Activated T-cell treated with anti-CD3 and anti-CD28 coated beads, Interleukin-2, amount 50 U/mL, for 4 hours (primary cell): ENCODE results near the gene TRIM8. TPM values are rescaled to one million over a fixed set of nuclear protein-coding genes. Genes with fewer than 3 reads are reported as not detected.
"Not testable (repeated sequence)": the region's sequence is repeated elsewhere in the genome, so short reads cannot be mapped to it uniquely, and the experiment has no call there.

Experiments used
- ATAC-seq, 2 donors: fragments of 200-7000 bp; cut with Tn5 transposase; one replicate each; pipeline ENCODE4 v1.10.0; 2021
- DNase-seq: peaks from one replicate; pipeline ENCODE4 v3.0.0-alpha.2; 2020
- H3K27me3 Mint-ChIP-seq: one replicate; pipeline ENCODE4 v1.8.0; 2021; ENCODE audit warnings: low read depth, mixed read lengths
- H3K36me3 Mint-ChIP-seq: one replicate; pipeline ENCODE4 v1.8.0; 2022; ENCODE audit warnings: mixed read lengths; ENCODE audit not compliant: insufficient read depth
- H3K4me1 Mint-ChIP-seq: one replicate; pipeline ENCODE4 v1.8.0; 2021; ENCODE audit warnings: low read depth, mixed read lengths
- H3K4me3 Mint-ChIP-seq: one replicate; pipeline ENCODE4 v1.8.0; 2021; ENCODE audit warnings: mild to moderate bottlenecking, moderate library complexity, mixed read lengths
- H3K9me3 Mint-ChIP-seq: one replicate; pipeline ENCODE4 v1.8.0; 2021; ENCODE audit warnings: mixed read lengths
- total RNA-seq, 3 donors: library from RNA; stranded (reverse); gene quantifications; one replicate each; pipeline ENCODE4 v1.2.1, GENCODE V29; 2021

The TRIM8 gene
- total RNA-seq, 3 donors from 2014 or later, result 53.9 to 67.6 (median 59.9) TPM

DNA sequence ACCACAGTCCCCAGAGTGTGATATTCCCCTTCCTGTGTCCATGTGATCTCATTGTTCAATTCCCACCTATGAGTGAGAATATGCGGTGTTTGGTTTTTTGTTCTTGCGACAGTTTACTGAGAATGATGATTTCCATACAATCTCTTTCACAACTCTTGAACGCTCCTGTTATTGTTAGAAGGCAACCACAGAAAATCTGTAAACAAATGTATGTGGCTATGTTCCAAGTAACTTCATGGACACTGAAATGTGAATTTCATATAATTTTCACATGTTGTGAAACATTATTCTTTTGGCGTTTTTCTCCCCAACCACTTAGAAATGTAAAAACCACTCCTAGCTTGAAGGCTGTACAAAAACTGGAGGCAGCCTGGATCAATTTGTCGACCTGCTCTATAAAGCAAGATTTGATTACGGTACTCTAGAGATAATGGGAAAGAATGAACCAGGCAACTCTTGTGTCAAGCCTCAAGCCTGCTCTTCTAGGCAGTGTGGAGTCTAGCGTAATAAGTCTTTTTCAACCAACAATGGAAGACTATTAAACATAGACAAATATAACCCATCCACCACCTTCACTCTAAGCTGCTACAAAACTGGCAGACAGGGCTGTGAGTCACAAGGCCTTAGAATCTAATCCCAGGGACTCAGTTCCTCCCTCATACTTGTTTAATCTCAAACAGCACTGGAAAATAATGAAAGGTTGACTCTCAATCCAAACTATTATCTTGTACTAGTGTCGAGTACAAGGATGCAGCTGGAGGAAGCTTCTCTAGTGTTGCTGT lies 47.2 kb downstream of the TRIM8 start:
- Mint-ChIP-seq H3K4me1 (no peaks in the 10 kb centered on the region), H3K9me3 (no peaks in the 10 kb centered on the region), H3K36me3 (peaks cover 5% of the 10 kb centered on the region), H3K27me3 (no peaks in the 10 kb centered on the region), H3K4me3 (no peak overlapping the region)
- DNase-seq (no peak), ATAC-seq (no peak)

DNA sequence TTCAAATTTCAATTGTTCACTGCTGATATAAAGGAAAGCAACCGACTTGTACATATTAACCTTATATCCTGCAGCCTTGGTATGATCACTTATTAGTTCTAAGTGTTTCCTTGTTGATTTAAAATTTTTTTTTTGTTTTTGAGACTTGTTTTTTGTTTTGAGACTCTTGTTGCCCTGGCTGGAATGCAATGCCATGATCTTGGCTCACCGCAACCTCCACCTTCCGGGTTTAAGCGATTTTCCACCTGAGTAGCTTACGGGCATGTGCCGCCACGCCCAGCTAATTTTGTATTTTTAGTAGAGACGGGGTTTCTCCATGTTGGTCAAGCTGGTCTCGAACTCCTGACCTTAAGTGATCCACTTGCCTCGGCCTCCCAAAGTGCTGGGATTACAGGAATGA lies 51.1 kb downstream of the TRIM8 start:
- not testable (repeated sequence) for ATAC-seq, H3K4me1 Mint-ChIP-seq, H3K27me3 Mint-ChIP-seq, H3K4me3 Mint-ChIP-seq, DNase-seq, H3K9me3 Mint-ChIP-seq
- peaks cover 20% of the 10 kb centered on the region for H3K36me3 Mint-ChIP-seq

DNA sequence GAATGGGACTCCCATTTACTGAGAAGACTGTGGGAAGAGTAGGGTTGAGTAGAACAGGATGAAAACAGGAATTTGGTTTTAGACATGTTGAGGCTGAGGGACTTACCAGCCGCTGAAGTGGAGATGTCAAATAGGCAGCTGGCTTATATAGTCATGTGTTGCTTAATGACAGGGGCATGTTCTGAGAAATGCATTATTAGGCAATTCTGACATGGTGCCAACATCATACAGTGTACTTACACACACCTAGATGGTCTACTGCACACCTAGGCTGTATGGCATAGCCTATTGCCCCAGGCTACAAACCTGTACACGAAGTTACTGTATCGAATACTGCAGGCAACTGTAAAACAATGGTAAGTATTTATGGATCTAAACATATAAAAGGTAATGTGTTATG lies 52.5 kb downstream of the TRIM8 start:
- H3K9me3 Mint-ChIP-seq, result no peaks in the 10 kb centered on the region
- ATAC-seq, result no peak
- H3K36me3 Mint-ChIP-seq, result peaks cover 20% of the 10 kb centered on the region
- H3K4me3 Mint-ChIP-seq, result no peak overlapping the region
- DNase-seq, result no peak
- H3K27me3 Mint-ChIP-seq, result no peaks in the 10 kb centered on the region
- H3K4me1 Mint-ChIP-seq, result no peaks in the 10 kb centered on the region

DNA sequence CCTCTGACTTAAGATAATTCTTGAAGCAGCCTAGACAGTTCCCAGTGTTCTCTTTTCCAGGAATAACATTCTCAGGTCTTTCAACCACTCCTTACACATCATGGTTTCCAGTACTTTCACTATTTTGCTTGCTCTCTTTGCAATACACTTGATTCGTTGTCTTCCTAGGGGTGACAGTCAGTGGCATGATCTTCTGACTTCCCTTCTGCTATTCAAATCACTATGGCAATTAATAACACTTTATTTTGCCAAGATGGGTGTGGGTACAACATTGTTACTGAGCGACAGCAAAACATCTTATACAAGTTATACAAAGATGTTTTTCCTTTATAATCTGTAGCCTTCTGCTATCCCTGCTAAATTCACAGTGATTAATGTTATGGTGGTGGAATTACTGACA lies 54.6 kb downstream of the TRIM8 start:
- Mint-ChIP-seq H3K36me3 (peaks cover 20% of the 10 kb centered on the region), H3K27me3 (no peaks in the 10 kb centered on the region), H3K9me3 (no peaks in the 10 kb centered on the region), H3K4me1 (no peaks in the 10 kb centered on the region), H3K4me3 (no peak overlapping the region)
- ATAC-seq (no peak), DNase-seq (no peak)

DNA sequence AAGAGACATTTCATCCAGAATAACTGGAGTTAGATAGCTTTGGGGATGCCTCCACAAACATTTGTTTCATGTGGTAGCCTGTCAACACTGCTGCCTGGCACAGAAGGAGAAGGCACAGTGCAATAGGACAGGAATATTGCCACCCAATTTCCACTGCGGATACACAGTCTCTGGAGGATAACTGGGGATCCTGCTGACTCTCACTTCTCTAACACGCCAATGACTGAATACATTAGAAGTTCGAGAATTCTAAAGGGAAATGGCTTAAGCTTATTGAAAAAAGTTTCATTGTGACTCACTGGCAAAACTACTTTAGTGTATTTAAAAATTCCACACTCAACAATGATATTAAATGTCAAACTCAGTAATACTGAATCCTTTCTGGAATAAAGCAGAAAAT lies 57.0 kb downstream of the TRIM8 start:
- DNase-seq, result no peak
- Mint-ChIP-seq H3K36me3 (peaks cover 22% of the 10 kb centered on the region), H3K27me3 (no peaks in the 10 kb centered on the region), H3K4me3 (no peak overlapping the region), H3K9me3 (no peaks in the 10 kb centered on the region), H3K4me1 (peaks cover 10% of the 10 kb centered on the region)
- no peak for ATAC-seq

DNA sequence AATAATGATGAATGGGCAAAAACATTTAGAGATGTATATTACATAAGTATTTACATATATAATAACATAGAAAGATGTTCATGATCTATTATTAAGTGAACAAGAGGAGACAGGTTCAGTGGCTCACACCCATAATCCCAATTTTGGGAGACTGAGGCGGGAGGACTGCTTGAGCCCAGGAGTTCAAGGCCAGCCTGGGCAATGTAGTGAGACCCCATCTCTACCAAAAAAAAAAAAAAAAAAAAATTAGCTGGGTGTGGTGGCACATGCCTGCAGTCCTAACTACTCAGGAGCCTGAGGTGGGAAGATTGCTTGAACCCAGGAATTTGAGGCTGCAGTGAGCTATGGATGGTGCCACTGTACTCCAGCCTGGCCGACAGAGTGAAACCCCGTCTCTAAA lies 57.5 kb downstream of the TRIM8 start:
- H3K36me3 Mint-ChIP-seq, result peaks cover 18% of the 10 kb centered on the region

DNA sequence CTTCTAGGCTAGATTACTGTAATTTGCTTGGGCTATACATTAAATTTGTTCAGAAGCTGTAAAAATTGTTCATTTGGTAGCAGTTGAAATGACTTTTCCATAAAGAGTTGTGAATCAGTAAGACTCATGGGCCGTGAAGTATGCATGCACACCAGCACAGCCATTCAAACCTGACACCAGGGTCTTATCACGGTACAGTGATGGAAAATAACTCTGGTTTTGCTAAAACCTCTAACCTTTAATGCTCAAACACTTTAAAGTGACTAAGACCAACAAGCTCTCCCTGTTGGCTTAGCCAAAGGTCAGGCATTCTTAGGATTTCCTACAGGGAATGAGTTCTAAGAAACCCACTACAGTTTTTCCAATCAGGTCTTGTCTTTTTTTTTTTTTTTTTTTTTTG lies 58.5 kb downstream of the TRIM8 start:
- ATAC-seq, result no peak
- Mint-ChIP-seq H3K27me3 (no peaks in the 10 kb centered on the region), H3K4me3 (no peak overlapping the region)

More for the DNA sequence above, 57.5 kb downstream of the TRIM8 start:
- Mint-ChIP-seq H3K27me3 (no peaks in the 10 kb centered on the region), H3K4me3 (no peak overlapping the region), H3K4me1 (peaks cover 11% of the 10 kb centered on the region), H3K9me3 (no peaks in the 10 kb centered on the region)
- ATAC-seq (no peak), DNase-seq (no peak)

DNA sequence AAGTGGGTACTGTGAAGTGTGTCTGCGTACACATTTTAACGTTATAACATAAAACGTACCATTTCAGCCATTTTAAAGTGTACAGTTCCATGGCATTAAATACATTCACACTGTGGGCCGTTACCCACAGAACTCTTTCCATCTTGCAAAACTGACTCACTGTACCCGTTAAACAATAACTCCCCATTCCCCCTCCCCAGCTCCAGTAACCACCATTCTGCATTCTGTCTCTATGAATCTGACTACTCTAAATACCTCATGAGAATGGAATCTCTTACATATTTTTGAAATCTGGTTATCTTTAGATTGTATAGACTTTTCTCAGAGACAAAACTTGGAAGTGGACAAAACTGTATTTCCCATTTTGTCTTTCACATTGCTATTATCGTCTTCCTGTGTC lies 60.6 kb downstream of the TRIM8 start:
- no peak for DNase-seq
- H3K4me3 Mint-ChIP-seq, result no peak overlapping the region

More for the DNA sequence above, 58.5 kb downstream of the TRIM8 start:
- no peaks in the 10 kb centered on the region for H3K9me3 Mint-ChIP-seq
- peaks cover 11% of the 10 kb centered on the region for H3K4me1 Mint-ChIP-seq
- peaks cover 14% of the 10 kb centered on the region for H3K36me3 Mint-ChIP-seq
- no peak for DNase-seq

DNA sequence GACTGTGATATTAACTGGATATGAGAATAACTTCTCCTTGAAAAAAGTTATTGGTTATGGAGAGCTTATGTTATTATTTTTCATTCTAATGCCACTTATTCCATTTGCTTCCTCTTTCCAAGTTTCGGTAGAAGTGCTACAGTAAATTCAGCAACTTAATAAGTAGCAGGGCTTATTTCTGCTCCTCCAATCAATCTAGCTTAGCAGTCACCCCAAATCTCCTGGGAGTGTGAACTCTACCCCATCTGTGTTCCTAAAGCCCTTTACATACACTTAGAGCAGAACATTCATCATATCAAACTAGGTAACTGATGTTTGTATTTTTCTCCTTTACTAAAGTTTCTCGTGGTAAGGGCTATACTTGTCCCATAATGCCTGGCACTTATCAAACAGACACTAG lies 61.3 kb downstream of the TRIM8 start:
- Mint-ChIP-seq H3K4me1 (peaks cover 15% of the 10 kb centered on the region), H3K36me3 (peaks cover 5% of the 10 kb centered on the region), H3K9me3 (no peaks in the 10 kb centered on the region), H3K4me3 (no peak overlapping the region), H3K27me3 (no peaks in the 10 kb centered on the region)
- no peak for DNase-seq
- no peak for ATAC-seq

More for the DNA sequence above, 60.6 kb downstream of the TRIM8 start:
- peaks cover 5% of the 10 kb centered on the region for H3K36me3 Mint-ChIP-seq
- peaks cover 11% of the 10 kb centered on the region for H3K4me1 Mint-ChIP-seq
- ATAC-seq, result peak in 1 of 2 donors; percentile 54
- H3K27me3 Mint-ChIP-seq, result no peaks in the 10 kb centered on the region
- H3K9me3 Mint-ChIP-seq, result no peaks in the 10 kb centered on the region

Other genes with a start within 250 kb of the TRIM8 start
- 100 to 1,000 TPM; 300 to 365 (median 302) TPM for gene NFKB2, start 248.8 kb upstream of the TRIM8 start, total RNA-seq
- 1 to 10 TPM; 2.3 to 4.6 (median 3.7) TPM for gene PSD, start 225.7 kb upstream of the TRIM8 start, total RNA-seq
- gene FBXL15, start 223.6 kb upstream of the TRIM8 start, total RNA-seq, result 10 to 100 TPM; 16.5 to 17.7 (median 16.6) TPM
- 10 to 100 TPM; 44.3 to 50.6 (median 45.3) TPM for gene CUEDC2, start 211.9 kb upstream of the TRIM8 start, total RNA-seq
- gene C10orf95, start 192.9 kb upstream of the TRIM8 start, total RNA-seq, result under 1 TPM; 0.27 to 0.96 (median 0.45) TPM
- gene ACTR1A, start 141.8 kb upstream of the TRIM8 start, total RNA-seq, result 10 to 100 TPM; 65.2 to 69.8 (median 67.1) TPM
- 1 to 10 TPM; 8.7 to 8.8 (median 8.8) TPM for gene SUFU, start 140.5 kb upstream of the TRIM8 start, total RNA-seq
- 1 to 10 TPM; 3.2 to 4.8 (median 3.3) TPM for gene ARL3, start 69.9 kb downstream of the TRIM8 start, total RNA-seq
- gene SFXN2, start 70.2 kb downstream of the TRIM8 start, total RNA-seq, result 10 to 100 TPM; 29.0 to 33.7 (median 31.2) TPM
- gene WBP1L, start 99.5 kb downstream of the TRIM8 start, total RNA-seq, result 10 to 100 TPM; 12.8 to 15.1 (median 14.0) TPM
- gene CYP17A1, start 192.9 kb downstream of the TRIM8 start, total RNA-seq, result 1 to 10 TPM; 1.2 to 1.9 (median 1.5) TPM
- gene BORCS7, start 209.8 kb downstream of the TRIM8 start, total RNA-seq, result 1 to 10 TPM; 9.1 to 9.8 (median 9.3) TPM
- under 1 TPM; 0.18 to 0.22 (median 0.18) TPM for gene AS3MT, start 225.0 kb downstream of the TRIM8 start, total RNA-seq